ENCODE measurements around the gene SDC1.

DNA sequence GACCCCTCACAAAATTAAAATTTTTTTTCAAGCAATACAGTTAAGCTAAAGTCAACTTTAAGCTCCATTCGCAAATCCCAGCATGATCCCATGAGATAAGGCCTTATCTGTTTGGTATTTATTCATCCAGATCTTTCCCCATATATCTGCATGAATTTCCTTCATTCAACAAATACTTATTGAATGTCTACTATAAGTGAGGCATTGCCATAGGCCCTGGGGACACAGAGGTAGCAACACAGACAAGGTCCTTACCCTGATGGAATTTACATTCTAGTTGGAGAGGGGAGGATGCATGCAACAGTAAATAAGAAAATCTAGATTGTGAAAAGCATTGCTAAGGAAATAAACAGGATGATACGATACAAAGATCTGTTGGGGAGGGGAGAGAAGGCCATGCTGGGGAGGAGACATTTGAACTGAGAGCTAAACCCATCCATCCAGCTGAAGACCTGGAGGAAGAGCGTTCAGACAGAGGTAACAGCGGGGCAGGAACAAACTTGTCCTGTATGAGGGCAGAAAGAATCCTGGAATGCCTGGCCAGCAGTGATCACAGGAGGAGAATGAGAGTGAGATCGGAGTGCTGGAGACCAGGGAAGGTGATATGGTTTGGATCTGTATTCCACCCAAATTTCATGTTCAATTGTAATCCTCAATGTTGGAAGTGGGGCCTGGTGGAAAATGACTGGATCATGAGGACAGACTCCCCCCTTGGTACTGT lies 71.6 kb downstream of the SDC1 start:
- TF ChIP-seq HDGF (IDR thresholded peaks at IDR 0.05; ENCODE audit: borderline replicate concordance) (no peak), ELF4 (IDR thresholded peaks at IDR 0.05) (no peak), FOXK2 (IDR thresholded peaks at IDR 0.05) (no peak), BHLHE40 (IDR thresholded peaks at IDR 0.05; ENCODE audit: borderline replicate concordance) (no peak), LEF1 (IDR thresholded peaks at IDR 0.05; ENCODE audit: borderline replicate concordance) (no peak)

Measured in HEK293T (cell line).